Activated CD4-positive, alpha-beta T cell treated with anti-CD3 and anti-CD28 coated beads, Interleukin-2, amount 50 U/mL, for 1 hour (primary cell): ENCODE data around the gene MTG1.
"Not testable (repeated sequence)": the region's sequence is repeated elsewhere in the genome, so short reads cannot be mapped to it uniquely, and the experiment has no call there.

Source experiments
- DNase-seq: peaks from one replicate; pipeline ENCODE4 v3.0.0-alpha.2; 2020

MTG1 gene

GRCh38 chr10:133454204-133454893 lies 60.4 kb downstream of the MTG1 start:
- DNase-seq: no peak

GRCh38 chr10:133455196-133455595 lies 61.2 kb downstream of the MTG1 start:
- DNase-seq: no peak

GRCh38 chr10:133455611-133456031 lies 61.7 kb downstream of the MTG1 start:
- no peak for DNase-seq

- DNase-seq: no peak
Observed at GRCh38 chr10:133456041-133456951, 62.3 kb downstream of the MTG1 start.

- no peak for DNase-seq
Observed at GRCh38 chr10:133457100-133457841, 63.3 kb downstream of the MTG1 start.

- no peak for DNase-seq
Observed at GRCh38 chr10:133458021-133458709, 64.2 kb downstream of the MTG1 start.

- DNase-seq: no peak
Observed at GRCh38 chr10:133458710-133459453, 64.9 kb downstream of the MTG1 start.

- no peak for DNase-seq
Observed at GRCh38 chr10:133459454-133460207, 65.7 kb downstream of the MTG1 start.

- no peak for DNase-seq
Observed at GRCh38 chr10:133460208-133460769, 66.3 kb downstream of the MTG1 start.

- no peak for DNase-seq
Observed at GRCh38 chr10:133461027-133461426, 67.1 kb downstream of the MTG1 start.

GRCh38 chr10:133461841-133462240 lies 67.9 kb downstream of the MTG1 start:
- no peak for DNase-seq

GRCh38 chr10:133462512-133463305 lies 68.8 kb downstream of the MTG1 start:
- no peak for DNase-seq

GRCh38 chr10:133464582-133465031 lies 70.7 kb downstream of the MTG1 start:
- no peak for DNase-seq

GRCh38 chr10:133465191-133465949 lies 71.4 kb downstream of the MTG1 start:
- DNase-seq: no peak

GRCh38 chr10:133465950-133466474 lies 72.1 kb downstream of the MTG1 start:
- DNase-seq: no peak

GRCh38 chr10:133466683-133467275 lies 72.8 kb downstream of the MTG1 start:
- DNase-seq: no peak

GRCh38 chr10:133467286-133467911 lies 73.4 kb downstream of the MTG1 start:
- DNase-seq: no peak

- DNase-seq: not testable (repeated sequence)
Observed at GRCh38 chr10:133469205-133469604, 75.2 kb downstream of the MTG1 start.
